Measurements from ENCODE around the gene PIP5KL1.

PIP5KL1 gene

GRCh38 chr9:127968700-127969383 is 38.3 kb upstream of the PIP5KL1 start:
- TF ChIP-seq CTCF (IDR thresholded peaks at IDR 0.05; ENCODE audit: insufficient read depth, low read length, poor library complexity, severe bottlenecking) = no peak
- DNase-seq (ENCODE audit: extremely low read depth, insufficient read length) = no peak
- H3K36me3 ChIP-seq (ENCODE audit: control insufficient read depth, insufficient read depth, low read length) = no peaks in the 10 kb centered on the region
- H3K27me3 ChIP-seq (replicated peaks; ENCODE audit: control insufficient read depth, insufficient read depth, low read length) = no peaks in the 10 kb centered on the region
- H3K4me3 ChIP-seq (replicated peaks; ENCODE audit: low read depth, low read length) = no peak overlapping the region

- H3K4me3 ChIP-seq (replicated peaks; ENCODE audit: low read depth, low read length) = no peak overlapping the region
- DNase-seq (ENCODE audit: extremely low read depth, insufficient read length) = no peak
Measured at GRCh38 chr9:127968042-127968441, 37.5 kb upstream of the PIP5KL1 start.

GRCh38 chr9:127967151-127967809 is 36.7 kb upstream of the PIP5KL1 start:
- H3K36me3 ChIP-seq (ENCODE audit: control insufficient read depth, insufficient read depth, low read length) = no peaks in the 10 kb centered on the region
- no peak overlapping the region for H3K4me3 ChIP-seq (replicated peaks; ENCODE audit: low read depth, low read length)
- no peak for TF ChIP-seq CTCF (IDR thresholded peaks at IDR 0.05; ENCODE audit: insufficient read depth, low read length, poor library complexity, severe bottlenecking)
- no peaks in the 10 kb centered on the region for H3K27me3 ChIP-seq (replicated peaks; ENCODE audit: control insufficient read depth, insufficient read depth, low read length)
- DNase-seq (ENCODE audit: extremely low read depth, insufficient read length) = no peak

More at GRCh38 chr9:127968042-127968441, 37.5 kb upstream of the PIP5KL1 start:
- Histone ChIP-seq H3K36me3 (ENCODE audit: control insufficient read depth, insufficient read depth, low read length) (no peaks in the 10 kb centered on the region), H3K27me3 (replicated peaks; ENCODE audit: control insufficient read depth, insufficient read depth, low read length) (no peaks in the 10 kb centered on the region)
- TF ChIP-seq CTCF (IDR thresholded peaks at IDR 0.05; ENCODE audit: insufficient read depth, low read length, poor library complexity, severe bottlenecking) = no peak

- no peaks in the 10 kb centered on the region for H3K27me3 ChIP-seq (replicated peaks; ENCODE audit: control insufficient read depth, insufficient read depth, low read length)
- DNase-seq (ENCODE audit: extremely low read depth, insufficient read length) = no peak
- no peak for TF ChIP-seq CTCF (IDR thresholded peaks at IDR 0.05; ENCODE audit: insufficient read depth, low read length, poor library complexity, severe bottlenecking)
- H3K36me3 ChIP-seq (ENCODE audit: control insufficient read depth, insufficient read depth, low read length) = no peaks in the 10 kb centered on the region
- no peak overlapping the region for H3K4me3 ChIP-seq (replicated peaks; ENCODE audit: low read depth, low read length)
Measured at GRCh38 chr9:127966416-127967150, 36.0 kb upstream of the PIP5KL1 start.

- Histone ChIP-seq H3K36me3 (ENCODE audit: control insufficient read depth, insufficient read depth, low read length) (no peaks in the 10 kb centered on the region), H3K4me3 (replicated peaks; ENCODE audit: low read depth, low read length) (no peak overlapping the region), H3K27me3 (replicated peaks; ENCODE audit: control insufficient read depth, insufficient read depth, low read length) (no peaks in the 10 kb centered on the region)
- no peak for TF ChIP-seq CTCF (IDR thresholded peaks at IDR 0.05; ENCODE audit: insufficient read depth, low read length, poor library complexity, severe bottlenecking)
- no peak for DNase-seq (ENCODE audit: extremely low read depth, insufficient read length)
Measured at GRCh38 chr9:127965953-127966352, 35.4 kb upstream of the PIP5KL1 start.

Measured in GM06990 (cell line).